Measurements from ENCODE around the gene NEGR1.

DNA sequence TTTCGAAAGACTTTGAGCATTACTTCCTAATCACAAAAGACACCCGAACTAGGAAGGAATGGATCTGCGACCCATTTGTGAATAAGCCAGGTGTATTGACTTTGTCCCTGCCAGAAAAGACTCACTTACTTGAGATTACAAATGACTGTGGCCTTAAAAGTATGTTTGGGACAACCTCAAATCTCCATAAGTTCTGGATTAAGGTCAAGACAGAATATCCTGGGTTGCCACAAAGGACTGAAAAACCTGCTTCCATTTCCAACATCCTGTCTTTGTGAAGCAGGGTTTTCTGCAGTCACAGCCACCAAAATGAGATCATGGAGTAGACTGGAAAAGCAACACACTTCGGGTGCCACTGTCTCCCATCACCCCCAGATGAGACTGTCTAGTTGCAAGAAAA lies 664.1 kb downstream of the NEGR1 start:
- TF ChIP-seq, protein P1, sequence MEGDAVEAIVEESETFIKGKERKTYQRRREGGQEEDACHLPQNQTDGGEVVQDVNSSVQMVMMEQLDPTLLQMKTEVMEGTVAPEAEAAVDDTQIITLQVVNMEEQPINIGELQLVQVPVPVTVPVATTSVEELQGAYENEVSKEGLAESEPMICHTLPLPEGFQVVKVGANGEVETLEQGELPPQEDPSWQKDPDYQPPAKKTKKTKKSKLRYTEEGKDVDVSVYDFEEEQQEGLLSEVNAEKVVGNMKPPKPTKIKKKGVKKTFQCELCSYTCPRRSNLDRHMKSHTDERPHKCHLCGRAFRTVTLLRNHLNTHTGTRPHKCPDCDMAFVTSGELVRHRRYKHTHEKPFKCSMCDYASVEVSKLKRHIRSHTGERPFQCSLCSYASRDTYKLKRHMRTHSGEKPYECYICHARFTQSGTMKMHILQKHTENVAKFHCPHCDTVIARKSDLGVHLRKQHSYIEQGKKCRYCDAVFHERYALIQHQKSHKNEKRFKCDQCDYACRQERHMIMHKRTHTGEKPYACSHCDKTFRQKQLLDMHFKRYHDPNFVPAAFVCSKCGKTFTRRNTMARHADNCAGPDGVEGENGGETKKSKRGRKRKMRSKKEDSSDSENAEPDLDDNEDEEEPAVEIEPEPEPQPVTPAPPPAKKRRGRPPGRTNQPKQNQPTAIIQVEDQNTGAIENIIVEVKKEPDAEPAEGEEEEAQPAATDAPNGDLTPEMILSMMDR (IDR thresholded peaks at IDR 0.05) = no peak
- TF ChIP-seq EP300 (IDR thresholded peaks at IDR 0.05) (no peak), POLR2A (IDR thresholded peaks at IDR 0.05) (no peak)

All from ovary (tissue), 3 donors.